Peyer's patch (tissue), 4 donors: Measurements from ENCODE around the gene DLGAP1.

ENCODE experiments used
- POLR2A ChIP-seq, 2 donors: fragments of 450-650 bp; IDR thresholded peaks; one replicate each; pipeline ENCODE4 v1.5.1; 2017; ENCODE audit warnings: antibody characterized with exemption in 2 of 2, mild to moderate bottlenecking in 2 of 2, moderate library complexity in 2 of 2
- TF ChIP-seq, protein P1 (sequence below), 6 experiments: fragments of 450-650 bp in 4 of 6; fragments of 200-600 bp in 2 of 6; sonication (generic) in 1 of 6; IDR thresholded peaks; one replicate each; pipeline ENCODE4 v1.5.1; 2017 to 2019; ENCODE audit warnings: antibody characterized with exemption in 6 of 6, mild to moderate bottlenecking in 3 of 6, moderate library complexity in 1 of 6

DNA sequence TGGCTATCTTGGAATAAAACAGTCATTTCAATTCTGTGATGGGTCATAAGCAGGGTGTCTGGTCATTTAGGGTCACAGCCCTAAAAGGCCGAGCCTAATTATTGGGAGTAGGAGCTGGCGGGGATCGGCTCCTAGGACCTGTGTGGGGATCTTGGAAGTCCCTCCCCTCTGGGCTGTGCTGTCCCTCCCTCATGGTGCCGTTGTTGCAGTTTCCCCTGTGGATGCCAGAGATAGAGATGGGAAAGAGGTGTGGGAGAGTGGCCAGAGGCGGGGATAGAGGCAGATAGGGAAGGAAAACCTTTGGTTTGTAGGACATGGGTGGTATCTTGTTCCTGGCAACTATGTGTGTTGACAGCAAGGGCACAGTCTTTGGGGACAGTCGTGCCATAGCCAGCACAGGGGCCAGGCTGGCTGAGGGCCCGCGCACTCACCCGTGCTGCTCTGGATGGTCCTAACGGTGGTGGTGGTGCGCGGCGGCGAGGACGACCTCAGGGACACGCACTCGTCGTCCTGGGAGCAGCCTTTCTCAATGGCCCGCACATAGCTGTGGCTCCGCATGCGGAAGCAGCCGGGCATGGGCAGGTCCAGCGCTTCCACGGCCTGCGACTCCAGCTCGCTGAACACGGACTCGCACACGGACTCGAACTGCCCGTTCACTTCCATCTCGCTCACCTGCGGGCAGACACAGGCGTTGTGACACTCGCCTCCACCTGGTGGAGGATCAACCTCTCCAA, 726.2 kb downstream of the DLGAP1 start:
- TF ChIP-seq, protein P1, sequence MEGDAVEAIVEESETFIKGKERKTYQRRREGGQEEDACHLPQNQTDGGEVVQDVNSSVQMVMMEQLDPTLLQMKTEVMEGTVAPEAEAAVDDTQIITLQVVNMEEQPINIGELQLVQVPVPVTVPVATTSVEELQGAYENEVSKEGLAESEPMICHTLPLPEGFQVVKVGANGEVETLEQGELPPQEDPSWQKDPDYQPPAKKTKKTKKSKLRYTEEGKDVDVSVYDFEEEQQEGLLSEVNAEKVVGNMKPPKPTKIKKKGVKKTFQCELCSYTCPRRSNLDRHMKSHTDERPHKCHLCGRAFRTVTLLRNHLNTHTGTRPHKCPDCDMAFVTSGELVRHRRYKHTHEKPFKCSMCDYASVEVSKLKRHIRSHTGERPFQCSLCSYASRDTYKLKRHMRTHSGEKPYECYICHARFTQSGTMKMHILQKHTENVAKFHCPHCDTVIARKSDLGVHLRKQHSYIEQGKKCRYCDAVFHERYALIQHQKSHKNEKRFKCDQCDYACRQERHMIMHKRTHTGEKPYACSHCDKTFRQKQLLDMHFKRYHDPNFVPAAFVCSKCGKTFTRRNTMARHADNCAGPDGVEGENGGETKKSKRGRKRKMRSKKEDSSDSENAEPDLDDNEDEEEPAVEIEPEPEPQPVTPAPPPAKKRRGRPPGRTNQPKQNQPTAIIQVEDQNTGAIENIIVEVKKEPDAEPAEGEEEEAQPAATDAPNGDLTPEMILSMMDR (IDR thresholded peaks at IDR 0.05): no peak
- TF ChIP-seq POLR2A (IDR thresholded peaks at IDR 0.05): no peak
